Coronary artery (tissue), 2 donors: ENCODE measurements around the gene TSKS.

Experiments used
- DNase-seq: peaks from one replicate; pipeline ENCODE4 v3.0.0-alpha.2; 2017; ENCODE audit warnings: low spot score
- H3K27ac ChIP-seq, 2 donors: fragments of 200-600 bp; sonication (generic); one replicate each; pipeline ENCODE4 v1.5.1; 2016 to 2019
- H3K4me3 ChIP-seq: fragments of 200-600 bp; sonication (generic); 2 replicates; pipeline ENCODE4 v1.5.1; 2016; ENCODE audit warnings: mild to moderate bottlenecking, moderate library complexity
- TF ChIP-seq, protein P1 (sequence below): fragments of 200-600 bp; sonication (generic); IDR thresholded peaks from one replicate; pipeline ENCODE4 v1.5.1; 2019; ENCODE audit warnings: antibody characterized with exemption

TSKS gene

DNA sequence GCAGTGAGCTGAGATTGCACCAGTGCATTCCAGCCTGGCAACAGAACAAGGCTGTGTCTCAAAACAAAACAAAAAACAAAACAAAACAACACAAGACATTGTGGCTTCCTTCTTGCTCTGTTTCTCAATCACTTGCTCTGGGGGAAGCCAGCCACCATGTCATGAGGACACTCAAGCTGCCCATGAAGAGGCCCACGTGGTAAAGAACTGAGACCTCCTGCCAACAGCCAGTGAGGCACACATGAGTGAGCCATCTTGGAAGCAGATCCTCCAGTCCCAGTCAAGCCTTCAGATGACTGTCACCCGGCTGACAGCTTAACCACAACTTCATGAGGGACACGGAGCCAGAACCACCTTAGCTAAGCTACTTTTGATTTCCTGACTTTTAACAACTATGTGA is 47.0 kb downstream of the TSKS start:
- TF ChIP-seq, protein P1, sequence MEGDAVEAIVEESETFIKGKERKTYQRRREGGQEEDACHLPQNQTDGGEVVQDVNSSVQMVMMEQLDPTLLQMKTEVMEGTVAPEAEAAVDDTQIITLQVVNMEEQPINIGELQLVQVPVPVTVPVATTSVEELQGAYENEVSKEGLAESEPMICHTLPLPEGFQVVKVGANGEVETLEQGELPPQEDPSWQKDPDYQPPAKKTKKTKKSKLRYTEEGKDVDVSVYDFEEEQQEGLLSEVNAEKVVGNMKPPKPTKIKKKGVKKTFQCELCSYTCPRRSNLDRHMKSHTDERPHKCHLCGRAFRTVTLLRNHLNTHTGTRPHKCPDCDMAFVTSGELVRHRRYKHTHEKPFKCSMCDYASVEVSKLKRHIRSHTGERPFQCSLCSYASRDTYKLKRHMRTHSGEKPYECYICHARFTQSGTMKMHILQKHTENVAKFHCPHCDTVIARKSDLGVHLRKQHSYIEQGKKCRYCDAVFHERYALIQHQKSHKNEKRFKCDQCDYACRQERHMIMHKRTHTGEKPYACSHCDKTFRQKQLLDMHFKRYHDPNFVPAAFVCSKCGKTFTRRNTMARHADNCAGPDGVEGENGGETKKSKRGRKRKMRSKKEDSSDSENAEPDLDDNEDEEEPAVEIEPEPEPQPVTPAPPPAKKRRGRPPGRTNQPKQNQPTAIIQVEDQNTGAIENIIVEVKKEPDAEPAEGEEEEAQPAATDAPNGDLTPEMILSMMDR, result no peak
- no peak overlapping the region for H3K27ac ChIP-seq
- no peak overlapping the region for H3K4me3 ChIP-seq
- DNase-seq, result no peak

DNA sequence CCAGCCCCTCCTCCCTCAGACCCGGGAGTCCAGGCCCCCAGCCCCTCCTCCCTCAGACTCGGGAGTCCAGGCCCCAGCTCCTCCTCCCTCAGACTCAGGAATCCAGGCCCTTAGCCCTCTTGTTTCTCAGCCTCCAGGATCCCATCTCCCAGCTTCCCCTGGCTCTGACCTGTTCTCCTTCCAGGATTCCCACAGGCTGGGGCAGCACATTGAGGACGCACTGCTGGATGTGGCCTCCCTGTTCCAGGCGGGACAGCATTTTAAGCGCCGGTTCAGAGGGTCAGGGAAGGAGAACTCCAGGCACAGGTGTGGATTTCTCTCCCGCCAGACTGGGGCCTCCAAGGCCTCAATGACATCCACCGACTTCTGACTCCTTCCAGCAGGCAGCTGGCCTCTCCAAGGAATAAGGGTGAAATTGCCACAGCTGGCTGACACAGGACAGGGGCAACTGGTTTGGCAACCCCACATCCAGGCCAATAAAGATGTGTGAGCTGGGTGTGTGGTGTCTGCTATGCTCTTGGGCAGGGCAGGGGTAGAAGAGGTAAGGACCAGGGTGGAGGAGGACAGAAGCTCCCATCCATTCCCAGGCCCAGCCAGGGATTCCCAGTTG is 49.8 kb downstream of the TSKS start:
- no peak for DNase-seq

DNA sequence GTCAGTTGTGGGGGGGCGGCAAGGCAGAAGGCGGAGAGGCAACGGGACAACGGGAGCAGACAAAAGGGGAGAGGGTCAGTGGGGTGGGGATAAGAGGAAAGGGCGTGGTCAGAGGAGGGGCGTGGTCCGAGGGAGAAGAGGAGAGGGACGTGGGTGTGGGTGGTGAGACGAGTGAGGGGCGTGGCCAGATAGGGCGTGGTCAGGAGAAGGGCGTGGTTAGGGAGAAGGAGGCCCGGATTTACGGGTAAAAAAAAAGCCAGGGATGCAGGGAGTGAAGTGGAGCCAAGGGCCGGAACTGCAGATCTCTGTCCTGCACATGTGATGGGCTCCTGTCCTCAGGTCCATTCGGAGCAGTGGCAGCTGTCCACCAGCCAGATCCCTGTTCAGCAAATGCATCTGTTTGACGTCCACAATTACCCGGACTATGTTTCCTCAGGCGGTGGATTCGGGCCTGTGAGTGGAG is 50.7 kb downstream of the TSKS start:
- TF ChIP-seq, protein P1, result no peak
- no peak for DNase-seq
- Histone ChIP-seq H3K4me3 (no peak overlapping the region), H3K27ac (no peak overlapping the region)

More for the DNA sequence above, 49.8 kb downstream of the TSKS start:
- TF ChIP-seq, protein P1, result no peak
- Histone ChIP-seq H3K27ac (no peak overlapping the region), H3K4me3 (no peak overlapping the region)

DNA sequence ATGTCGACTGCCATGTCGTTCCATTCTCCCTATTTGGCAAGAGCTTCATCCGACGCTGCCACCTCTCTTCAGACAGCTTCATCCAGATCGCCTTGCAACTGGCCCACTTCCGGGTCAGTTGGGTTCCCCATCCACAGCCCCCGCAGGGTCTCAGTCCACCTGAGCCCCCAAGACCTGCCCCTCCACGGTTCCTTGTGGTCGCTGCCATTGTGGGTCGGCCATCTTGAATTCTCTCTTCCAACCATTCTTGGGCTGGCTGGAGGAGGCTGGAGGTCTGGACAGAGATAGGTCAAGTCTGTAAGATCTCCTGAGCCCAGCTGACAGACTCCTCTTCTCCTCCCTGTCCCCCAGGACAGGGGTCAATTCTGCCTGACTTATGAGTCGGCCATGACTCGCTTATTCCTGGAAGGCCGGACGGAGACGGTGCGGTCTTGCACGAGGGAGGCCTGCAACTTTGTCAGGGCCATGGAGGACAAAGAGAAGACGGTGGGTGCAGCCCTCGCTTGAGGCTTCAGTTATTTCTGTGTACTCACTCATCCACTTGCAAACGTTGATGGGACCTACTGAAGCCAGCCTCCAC is 52.6 kb downstream of the TSKS start:
- TF ChIP-seq, protein P1, result no peak
- Histone ChIP-seq H3K27ac (no peak overlapping the region), H3K4me3 (no peak overlapping the region)
- no peak for DNase-seq

DNA sequence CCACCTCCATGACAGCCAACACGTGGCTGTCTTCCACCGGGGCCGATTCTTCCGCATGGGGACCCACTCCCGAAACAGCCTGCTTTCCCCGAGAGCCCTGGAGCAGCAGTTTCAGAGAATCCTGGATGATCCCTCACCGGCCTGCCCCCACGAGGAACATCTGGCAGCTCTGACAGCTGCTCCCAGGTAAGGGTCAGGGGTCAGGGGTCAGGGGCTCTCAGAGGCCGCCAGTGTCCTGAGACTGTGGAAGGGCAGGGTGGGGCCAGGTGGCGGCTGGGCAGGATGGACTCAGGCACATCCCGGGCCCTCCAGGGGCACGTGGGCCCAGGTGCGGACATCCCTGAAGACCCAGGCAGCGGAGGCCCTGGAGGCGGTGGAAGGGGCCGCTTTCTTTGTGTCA is 57.2 kb downstream of the TSKS start:
- Histone ChIP-seq H3K27ac (no peak overlapping the region), H3K4me3 (no peak overlapping the region)
- TF ChIP-seq, protein P1, result no peak
- no peak for DNase-seq

DNA sequence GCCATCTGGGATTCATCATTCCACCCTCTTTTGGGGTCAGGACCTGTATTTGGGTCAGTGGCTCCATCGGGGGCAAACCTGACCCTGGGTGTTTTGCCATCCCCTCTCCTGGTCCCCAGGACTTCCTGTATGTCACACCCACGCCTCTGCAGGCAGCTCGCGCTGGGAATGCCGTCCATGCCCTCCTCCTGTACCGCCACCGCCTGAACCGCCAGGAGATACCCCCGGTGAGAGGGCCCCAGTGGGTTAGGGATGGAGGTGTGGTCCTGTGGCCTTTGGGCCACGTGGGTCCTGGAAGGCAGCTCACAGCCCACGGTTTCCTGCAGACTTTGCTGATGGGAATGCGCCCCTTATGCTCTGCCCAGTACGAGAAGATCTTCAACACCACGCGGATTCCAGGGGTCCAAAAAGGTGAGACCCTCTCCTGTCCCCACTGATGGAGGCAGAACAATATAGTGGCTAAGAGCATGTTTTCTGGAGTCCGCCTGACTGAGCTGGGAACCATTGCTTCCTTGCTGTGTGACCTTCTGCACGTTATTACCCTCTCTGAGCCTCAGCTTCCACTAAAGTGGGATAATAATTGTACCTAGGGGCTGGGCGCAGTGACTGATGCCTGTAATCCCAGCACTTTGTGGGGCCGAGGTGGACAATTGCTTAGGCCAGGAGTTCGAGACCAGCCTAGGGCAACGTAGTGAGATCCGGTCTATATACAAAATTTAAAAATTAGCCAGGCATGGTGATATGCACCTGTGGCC is 58.0 kb downstream of the TSKS start:
- no peak for DNase-seq
- TF ChIP-seq, protein P1, result no peak
- no peak overlapping the region for H3K27ac ChIP-seq
- H3K4me3 ChIP-seq, result no peak overlapping the region
